GM23338 (cell line): ENCODE results near the gene UBE2G2. TPM values are rescaled to one million over a fixed set of nuclear protein-coding genes. Genes with fewer than 3 reads are reported as not detected.

Experiments
- ATAC-seq: fragments of 200-7000 bp; cut with Tn5 transposase; 3 replicates; pipeline ENCODE4 v1.9.1; 2020
- DNase-seq: peaks from one replicate; pipeline ENCODE4 v3.0.0-alpha.2; 2015; ENCODE audit warnings: low spot score
- H2AFZ ChIP-seq: fragments of 200-600 bp; sonication (generic); 2 replicates; pipeline ENCODE4 v1.8.0; 2016; ENCODE audit warnings: antibody characterized with exemption, mild to moderate bottlenecking, moderate library complexity
- H3F3A ChIP-seq: fragments of 200-600 bp; sonication (generic); replicated peaks from 2 replicates; pipeline ENCODE4 v1.8.0; 2017; ENCODE audit warnings: antibody characterized with exemption, mixed run types, low read depth
- H3K27ac ChIP-seq: fragments of 200-600 bp; sonication (generic); 2 replicates; pipeline ENCODE4 v1.6.1; 2016; ENCODE audit warnings: low read depth
- H3K27me3 ChIP-seq: fragments of 200-600 bp; sonication (generic); 2 replicates; pipeline ENCODE4 v1.8.0; 2016; ENCODE audit warnings: mild to moderate bottlenecking, mixed run types, moderate library complexity; ENCODE audit not compliant: insufficient read depth
- H3K36me3 ChIP-seq: fragments of 200-600 bp; sonication (generic); 2 replicates; pipeline ENCODE4 v1.8.0; 2016; ENCODE audit warnings: mild to moderate bottlenecking; ENCODE audit not compliant: insufficient read depth
- H3K4me1 ChIP-seq: fragments of 200-600 bp; sonication (generic); 2 replicates; pipeline ENCODE4 v1.8.0; 2016; ENCODE audit warnings: mild to moderate bottlenecking, moderate library complexity; ENCODE audit not compliant: insufficient read depth
- H3K4me2 ChIP-seq: fragments of 200-600 bp; sonication (generic); 2 replicates; pipeline ENCODE4 v1.7.1; 2017; ENCODE audit warnings: mixed run types
- H3K4me3 ChIP-seq: fragments of 200-600 bp; sonication (generic); 2 replicates; pipeline ENCODE4 v1.6.1; 2016; ENCODE audit warnings: mixed run types
- H3K79me2 ChIP-seq: fragments of 200-600 bp; sonication (generic); replicated peaks from 2 replicates; pipeline ENCODE4 v1.8.0; 2017; ENCODE audit warnings: mild to moderate bottlenecking; ENCODE audit not compliant: insufficient read depth
- H3K9me2 ChIP-seq: fragments of 200-600 bp; sonication (generic); 2 replicates; pipeline ENCODE4 v1.8.0; 2017; ENCODE audit not compliant: insufficient read depth
- H4K20me1 ChIP-seq: fragments of 200-600 bp; sonication (generic); replicated peaks from 2 replicates; pipeline ENCODE4 v1.8.0; 2017; ENCODE audit warnings: mild to moderate bottlenecking; ENCODE audit not compliant: insufficient read depth
- H3K27ac Mint-ChIP-seq: 2 replicates; pipeline ENCODE4 v1.8.0; 2020; ENCODE audit warnings: inconsistent platforms, mild to moderate bottlenecking, moderate library complexity, mixed read lengths
- H3K27me3 Mint-ChIP-seq: 3 replicates; pipeline ENCODE4 v1.8.0; 2022; ENCODE audit warnings: low read depth, mild to moderate bottlenecking, moderate library complexity, mixed read lengths, inconsistent platforms; ENCODE audit not compliant: insufficient read depth, poor library complexity
- H3K36me3 Mint-ChIP-seq: 3 replicates; pipeline ENCODE4 v1.8.0; 2021; ENCODE audit warnings: low read depth, mild to moderate bottlenecking, inconsistent platforms, moderate library complexity, mixed read lengths
- H3K4me1 Mint-ChIP-seq: 3 replicates; pipeline ENCODE4 v1.8.0; 2020; ENCODE audit warnings: mild to moderate bottlenecking, inconsistent platforms, mixed read lengths
- H3K4me3 Mint-ChIP-seq: 3 replicates; pipeline ENCODE4 v1.8.0; 2021; ENCODE audit warnings: moderate library complexity, mild to moderate bottlenecking, inconsistent platforms, mixed read lengths
- H3K9me3 Mint-ChIP-seq: 3 replicates; pipeline ENCODE4 v1.8.0; 2020; ENCODE audit warnings: moderate library complexity, mild to moderate bottlenecking, inconsistent platforms, mixed read lengths
- CREB1 ChIP-seq: fragments of 250-450 bp; sonication (Bioruptor Pico); IDR thresholded peaks from 2 replicates; pipeline ENCODE4 v1.5.0; 2020; ENCODE audit warnings: low read depth, mild to moderate bottlenecking, moderate library complexity
- EZH2 ChIP-seq: fragments of 200-600 bp; sonication (generic); IDR thresholded peaks from one replicate; pipeline ENCODE4 v1.8.0; 2017; ENCODE audit warnings: antibody characterized with exemption, mild to moderate bottlenecking, low read depth; ENCODE audit not compliant: unreplicated experiment
- EZH2phosphoT487 ChIP-seq: fragments of 200-600 bp; sonication (generic); IDR thresholded peaks from one replicate; pipeline ENCODE4 v1.8.1; 2018; ENCODE audit warnings: antibody characterized with exemption; ENCODE audit not compliant: unreplicated experiment
- NANOG ChIP-seq: IDR thresholded peaks from 2 replicates; pipeline ENCODE4 v1.6.1; 2016; ENCODE audit warnings: antibody characterized with exemption, borderline replicate concordance
- POLR2AphosphoS5 ChIP-seq: IDR thresholded peaks from 2 replicates; pipeline ENCODE4 v1.6.1; 2016; ENCODE audit warnings: antibody characterized with exemption, low read depth
- STAT1 ChIP-seq: IDR thresholded peaks from one replicate; pipeline ENCODE4 v1.6.1; 2016; ENCODE audit warnings: antibody characterized with exemption; ENCODE audit not compliant: unreplicated experiment
- ZNF331 ChIP-seq: fragments of 250-450 bp; sonication (Bioruptor Pico); IDR thresholded peaks from 2 replicates; pipeline ENCODE4 v1.5.0; 2020; ENCODE audit warnings: low read depth, mild to moderate bottlenecking, moderate library complexity
- polyA plus RNA-seq: library from polyadenylated mRNA; unstranded; fragments of >200 nt; fragmentation: Nextera tagmentation; extraction: Ambion mirVana; gene quantifications from 2 replicates; pipeline ENCODE4 v1.2.1, GENCODE V29; 2016
- total RNA-seq: library from RNA; depleted of rRNA; stranded (reverse); fragments of >200 nt; shearing (Covaris generic); gene quantifications from 2 replicates; pipeline ENCODE4 v1.2.3, GENCODE V29; 2014
- TF ChIP-seq, protein P1 (sequence below): IDR thresholded peaks from 2 replicates; pipeline ENCODE4 v1.6.1; 2016; ENCODE audit warnings: antibody characterized with exemption
- TF ChIP-seq, protein P2 (sequence below): fragments of 250-450 bp; sonication (Bioruptor Pico); IDR thresholded peaks from 2 replicates; pipeline ENCODE4 v1.5.0; 2020; ENCODE audit warnings: mild to moderate bottlenecking, moderate library complexity
- TF ChIP-seq, protein P3 (sequence below), 2 experiments: fragments of 200-600 bp in 1 of 2; sonication (generic) in 1 of 2; conservative IDR thresholded peaks; 2 replicates each; pipeline versions ENCODE4 v1.5.1 to v1.6.1; 2016 to 2017; ENCODE audit warnings: antibody characterized with exemption in 2 of 2, low read depth in 2 of 2, mild to moderate bottlenecking in 2 of 2, moderate library complexity in 1 of 2
- TF ChIP-seq, protein P4 (sequence below): IDR thresholded peaks from one replicate; pipeline ENCODE4 v1.6.1; 2018; ENCODE audit warnings: antibody characterized with exemption; ENCODE audit not compliant: unreplicated experiment

UBE2G2 gene
- total and polyA plus RNA-seq, 2 experiments from 2014 or later, result 66.4 to 100 TPM

DNA sequence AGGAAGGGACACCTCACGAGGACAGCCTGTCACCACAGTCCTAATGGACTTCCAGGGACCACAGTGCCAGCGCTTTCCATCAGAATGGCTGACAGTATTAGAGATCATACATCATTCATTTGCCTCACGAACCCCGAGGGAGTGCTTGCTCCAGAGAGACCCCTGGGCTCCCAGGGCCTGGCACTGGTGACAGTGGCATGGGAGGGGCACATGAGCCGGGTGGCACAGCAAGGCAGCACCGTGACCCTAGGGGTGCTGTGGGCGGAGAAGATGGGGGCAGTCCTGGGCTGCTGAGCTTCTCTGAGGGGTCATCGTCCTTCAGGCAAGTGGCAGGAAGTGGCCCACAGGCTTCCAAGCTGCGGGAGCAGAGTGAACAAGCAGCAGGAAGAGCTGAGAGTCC is 73.9 kb downstream of the UBE2G2 start (continued):
- TF ChIP-seq NANOG (no peak), CREB1 (CRISPR knock-in tag) (no peak), POLR2AphosphoS5 (no peak)
- TF ChIP-seq, protein P1, sequence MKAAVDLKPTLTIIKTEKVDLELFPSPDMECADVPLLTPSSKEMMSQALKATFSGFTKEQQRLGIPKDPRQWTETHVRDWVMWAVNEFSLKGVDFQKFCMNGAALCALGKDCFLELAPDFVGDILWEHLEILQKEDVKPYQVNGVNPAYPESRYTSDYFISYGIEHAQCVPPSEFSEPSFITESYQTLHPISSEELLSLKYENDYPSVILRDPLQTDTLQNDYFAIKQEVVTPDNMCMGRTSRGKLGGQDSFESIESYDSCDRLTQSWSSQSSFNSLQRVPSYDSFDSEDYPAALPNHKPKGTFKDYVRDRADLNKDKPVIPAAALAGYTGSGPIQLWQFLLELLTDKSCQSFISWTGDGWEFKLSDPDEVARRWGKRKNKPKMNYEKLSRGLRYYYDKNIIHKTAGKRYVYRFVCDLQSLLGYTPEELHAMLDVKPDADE, result no peak

DNA sequence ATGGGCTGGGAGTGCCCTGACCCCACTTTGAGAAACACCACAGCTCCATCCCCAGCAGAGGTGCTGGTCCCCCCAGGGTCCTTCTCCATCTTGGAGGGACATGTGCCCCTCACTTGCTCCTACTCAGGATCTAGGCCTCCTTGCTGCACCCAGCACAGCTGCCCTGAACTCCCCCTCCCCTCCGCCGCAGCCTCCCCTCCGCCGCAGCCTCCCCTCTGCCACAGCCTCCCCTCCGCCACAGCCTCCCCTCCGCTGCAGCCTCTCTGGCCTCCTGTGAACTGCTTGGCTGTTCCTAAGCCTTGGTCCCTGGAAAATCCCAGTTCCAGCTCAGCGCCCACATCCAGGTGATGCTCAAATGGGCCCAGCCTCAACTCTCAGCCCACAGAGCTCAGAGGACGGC is 74.3 kb downstream of the UBE2G2 start:
- H3K4me3 Mint-ChIP-seq, result no peak overlapping the region
- TF ChIP-seq CREB1 (CRISPR knock-in tag) (no peak), EZH2phosphoT487 (no peak), NANOG (no peak), EZH2 (no peak), POLR2AphosphoS5 (no peak), ZNF331 (no peak), STAT1 (no peak)
- TF ChIP-seq, protein P2, sequence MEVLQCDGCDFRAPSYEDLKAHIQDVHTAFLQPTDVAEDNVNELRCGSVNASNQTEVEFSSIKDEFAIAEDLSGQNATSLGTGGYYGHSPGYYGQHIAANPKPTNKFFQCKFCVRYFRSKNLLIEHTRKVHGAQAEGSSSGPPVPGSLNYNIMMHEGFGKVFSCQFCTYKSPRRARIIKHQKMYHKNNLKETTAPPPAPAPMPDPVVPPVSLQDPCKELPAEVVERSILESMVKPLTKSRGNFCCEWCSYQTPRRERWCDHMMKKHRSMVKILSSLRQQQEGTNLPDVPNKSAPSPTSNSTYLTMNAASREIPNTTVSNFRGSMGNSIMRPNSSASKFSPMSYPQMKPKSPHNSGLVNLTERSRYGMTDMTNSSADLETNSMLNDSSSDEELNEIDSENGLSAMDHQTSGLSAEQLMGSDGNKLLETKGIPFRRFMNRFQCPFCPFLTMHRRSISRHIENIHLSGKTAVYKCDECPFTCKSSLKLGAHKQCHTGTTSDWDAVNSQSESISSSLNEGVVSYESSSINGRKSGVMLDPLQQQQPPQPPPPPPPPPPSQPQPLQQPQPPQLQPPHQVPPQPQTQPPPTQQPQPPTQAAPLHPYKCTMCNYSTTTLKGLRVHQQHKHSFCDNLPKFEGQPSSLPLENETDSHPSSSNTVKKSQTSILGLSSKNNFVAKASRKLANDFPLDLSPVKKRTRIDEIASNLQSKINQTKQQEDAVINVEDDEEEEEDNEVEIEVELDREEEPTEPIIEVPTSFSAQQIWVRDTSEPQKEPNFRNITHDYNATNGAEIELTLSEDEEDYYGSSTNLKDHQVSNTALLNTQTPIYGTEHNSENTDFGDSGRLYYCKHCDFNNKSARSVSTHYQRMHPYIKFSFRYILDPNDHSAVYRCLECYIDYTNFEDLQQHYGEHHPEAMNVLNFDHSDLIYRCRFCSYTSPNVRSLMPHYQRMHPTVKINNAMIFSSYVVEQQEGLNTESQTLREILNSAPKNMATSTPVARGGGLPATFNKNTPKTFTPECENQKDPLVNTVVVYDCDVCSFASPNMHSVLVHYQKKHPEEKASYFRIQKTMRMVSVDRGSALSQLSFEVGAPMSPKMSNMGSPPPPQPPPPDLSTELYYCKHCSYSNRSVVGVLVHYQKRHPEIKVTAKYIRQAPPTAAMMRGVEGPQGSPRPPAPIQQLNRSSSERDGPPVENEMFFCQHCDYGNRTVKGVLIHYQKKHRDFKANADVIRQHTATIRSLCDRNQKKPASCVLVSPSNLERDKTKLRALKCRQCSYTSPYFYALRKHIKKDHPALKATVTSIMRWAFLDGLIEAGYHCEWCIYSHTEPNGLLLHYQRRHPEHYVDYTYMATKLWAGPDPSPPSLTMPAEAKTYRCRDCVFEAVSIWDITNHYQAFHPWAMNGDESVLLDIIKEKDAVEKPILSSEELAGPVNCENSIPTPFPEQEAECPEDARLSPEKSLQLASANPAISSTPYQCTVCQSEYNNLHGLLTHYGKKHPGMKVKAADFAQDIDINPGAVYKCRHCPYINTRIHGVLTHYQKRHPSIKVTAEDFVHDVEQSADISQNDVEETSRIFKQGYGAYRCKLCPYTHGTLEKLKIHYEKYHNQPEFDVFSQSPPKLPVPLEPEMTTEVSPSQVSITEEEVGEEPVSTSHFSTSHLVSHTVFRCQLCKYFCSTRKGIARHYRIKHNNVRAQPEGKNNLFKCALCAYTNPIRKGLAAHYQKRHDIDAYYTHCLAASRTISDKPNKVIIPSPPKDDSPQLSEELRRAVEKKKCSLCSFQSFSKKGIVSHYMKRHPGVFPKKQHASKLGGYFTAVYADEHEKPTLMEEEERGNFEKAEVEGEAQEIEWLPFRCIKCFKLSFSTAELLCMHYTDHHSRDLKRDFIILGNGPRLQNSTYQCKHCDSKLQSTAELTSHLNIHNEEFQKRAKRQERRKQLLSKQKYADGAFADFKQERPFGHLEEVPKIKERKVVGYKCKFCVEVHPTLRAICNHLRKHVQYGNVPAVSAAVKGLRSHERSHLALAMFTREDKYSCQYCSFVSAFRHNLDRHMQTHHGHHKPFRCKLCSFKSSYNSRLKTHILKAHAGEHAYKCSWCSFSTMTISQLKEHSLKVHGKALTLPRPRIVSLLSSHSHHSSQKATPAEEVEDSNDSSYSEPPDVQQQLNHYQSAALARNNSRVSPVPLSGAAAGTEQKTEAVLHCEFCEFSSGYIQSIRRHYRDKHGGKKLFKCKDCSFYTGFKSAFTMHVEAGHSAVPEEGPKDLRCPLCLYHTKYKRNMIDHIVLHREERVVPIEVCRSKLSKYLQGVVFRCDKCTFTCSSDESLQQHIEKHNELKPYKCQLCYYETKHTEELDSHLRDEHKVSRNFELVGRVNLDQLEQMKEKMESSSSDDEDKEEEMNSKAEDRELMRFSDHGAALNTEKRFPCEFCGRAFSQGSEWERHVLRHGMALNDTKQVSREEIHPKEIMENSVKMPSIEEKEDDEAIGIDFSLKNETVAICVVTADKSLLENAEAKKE (CRISPR knock-in tag), result no peak
- TF ChIP-seq, protein P1, result no peak
- TF ChIP-seq, protein P3, sequence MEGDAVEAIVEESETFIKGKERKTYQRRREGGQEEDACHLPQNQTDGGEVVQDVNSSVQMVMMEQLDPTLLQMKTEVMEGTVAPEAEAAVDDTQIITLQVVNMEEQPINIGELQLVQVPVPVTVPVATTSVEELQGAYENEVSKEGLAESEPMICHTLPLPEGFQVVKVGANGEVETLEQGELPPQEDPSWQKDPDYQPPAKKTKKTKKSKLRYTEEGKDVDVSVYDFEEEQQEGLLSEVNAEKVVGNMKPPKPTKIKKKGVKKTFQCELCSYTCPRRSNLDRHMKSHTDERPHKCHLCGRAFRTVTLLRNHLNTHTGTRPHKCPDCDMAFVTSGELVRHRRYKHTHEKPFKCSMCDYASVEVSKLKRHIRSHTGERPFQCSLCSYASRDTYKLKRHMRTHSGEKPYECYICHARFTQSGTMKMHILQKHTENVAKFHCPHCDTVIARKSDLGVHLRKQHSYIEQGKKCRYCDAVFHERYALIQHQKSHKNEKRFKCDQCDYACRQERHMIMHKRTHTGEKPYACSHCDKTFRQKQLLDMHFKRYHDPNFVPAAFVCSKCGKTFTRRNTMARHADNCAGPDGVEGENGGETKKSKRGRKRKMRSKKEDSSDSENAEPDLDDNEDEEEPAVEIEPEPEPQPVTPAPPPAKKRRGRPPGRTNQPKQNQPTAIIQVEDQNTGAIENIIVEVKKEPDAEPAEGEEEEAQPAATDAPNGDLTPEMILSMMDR (conservative IDR thresholded peaks at IDR 0.05; ENCODE audit: low read depth in 2 of 2), result no peak
- TF ChIP-seq, protein P4, sequence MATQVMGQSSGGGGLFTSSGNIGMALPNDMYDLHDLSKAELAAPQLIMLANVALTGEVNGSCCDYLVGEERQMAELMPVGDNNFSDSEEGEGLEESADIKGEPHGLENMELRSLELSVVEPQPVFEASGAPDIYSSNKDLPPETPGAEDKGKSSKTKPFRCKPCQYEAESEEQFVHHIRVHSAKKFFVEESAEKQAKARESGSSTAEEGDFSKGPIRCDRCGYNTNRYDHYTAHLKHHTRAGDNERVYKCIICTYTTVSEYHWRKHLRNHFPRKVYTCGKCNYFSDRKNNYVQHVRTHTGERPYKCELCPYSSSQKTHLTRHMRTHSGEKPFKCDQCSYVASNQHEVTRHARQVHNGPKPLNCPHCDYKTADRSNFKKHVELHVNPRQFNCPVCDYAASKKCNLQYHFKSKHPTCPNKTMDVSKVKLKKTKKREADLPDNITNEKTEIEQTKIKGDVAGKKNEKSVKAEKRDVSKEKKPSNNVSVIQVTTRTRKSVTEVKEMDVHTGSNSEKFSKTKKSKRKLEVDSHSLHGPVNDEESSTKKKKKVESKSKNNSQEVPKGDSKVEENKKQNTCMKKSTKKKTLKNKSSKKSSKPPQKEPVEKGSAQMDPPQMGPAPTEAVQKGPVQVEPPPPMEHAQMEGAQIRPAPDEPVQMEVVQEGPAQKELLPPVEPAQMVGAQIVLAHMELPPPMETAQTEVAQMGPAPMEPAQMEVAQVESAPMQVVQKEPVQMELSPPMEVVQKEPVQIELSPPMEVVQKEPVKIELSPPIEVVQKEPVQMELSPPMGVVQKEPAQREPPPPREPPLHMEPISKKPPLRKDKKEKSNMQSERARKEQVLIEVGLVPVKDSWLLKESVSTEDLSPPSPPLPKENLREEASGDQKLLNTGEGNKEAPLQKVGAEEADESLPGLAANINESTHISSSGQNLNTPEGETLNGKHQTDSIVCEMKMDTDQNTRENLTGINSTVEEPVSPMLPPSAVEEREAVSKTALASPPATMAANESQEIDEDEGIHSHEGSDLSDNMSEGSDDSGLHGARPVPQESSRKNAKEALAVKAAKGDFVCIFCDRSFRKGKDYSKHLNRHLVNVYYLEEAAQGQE, result no peak

More for the DNA sequence above, 74.3 kb downstream of the UBE2G2 start:
- Histone ChIP-seq H3K27ac (no peak overlapping the region), H3K4me2 (no peak overlapping the region), H3K36me3 (no peaks in the 10 kb centered on the region), H3F3A (0 out of 2 replicates have a peak, but pooled peaks cover 7% of the 10 kb centered on the region), H3K27me3 (peaks cover 22% of the 10 kb centered on the region), H3K4me3 (no peak overlapping the region), H4K20me1 (no peaks in the 10 kb centered on the region), H2AFZ (no peak overlapping the region), H3K4me1 (peaks cover 12% of the 10 kb centered on the region), H3K9me2 (no peaks in the 10 kb centered on the region), H3K79me2 (no peaks in the 10 kb centered on the region)
- Mint-ChIP-seq H3K9me3 (peaks cover 10% of the 10 kb centered on the region; the same call in 2 of the 3 replicates), H3K27me3 (peaks cover 30% of the 10 kb centered on the region), H3K36me3 (peaks cover 9% of the 10 kb centered on the region; the same call in 1 of the 3 replicates), H3K4me1 (peaks cover 15% of the 10 kb centered on the region), H3K27ac (no peak overlapping the region)
- DNase-seq, result no peak
- ATAC-seq, result no peak
